Kidney (tissue), 14 donors: ENCODE results near the gene NDFIP1. TPM values are rescaled to one million over a fixed set of nuclear protein-coding genes. Genes with fewer than 3 reads are reported as not detected.

ENCODE experiments used
- DNase-seq, 5 donors: peaks; one replicate each; pipeline ENCODE4 v3.0.0-alpha.2; 2013 to 2020
- FAIRE-seq: peaks from 2 replicates; lab custom pipeline; 2012; peaks lifted over from hg19 to GRCh38; lab: Jason Lieb, UNC
- H3K27ac ChIP-seq, 2 donors: one replicate each; pipeline ENCODE4 v1.7.0; 2013; ENCODE audit warnings: low read depth in 2 of 2, low read length in 2 of 2, inconsistent platforms in 1 of 2
- H3K27me3 ChIP-seq: one replicate; pipeline ENCODE4 v1.7.1; 2013; ENCODE audit warnings: low read length, inconsistent platforms; ENCODE audit not compliant: control insufficient read depth, insufficient read depth
- H3K36me3 ChIP-seq, 3 donors: one replicate each; pipeline versions ENCODE4 v1.7.0 to v1.7.1; 2013; ENCODE audit warnings: low read length in 3 of 3, control low read depth in 1 of 3, inconsistent platforms in 1 of 3; ENCODE audit not compliant: insufficient read depth in 3 of 3, control insufficient read depth in 2 of 3
- H3K4me1 ChIP-seq, 3 donors: one replicate each; pipeline versions ENCODE4 v1.7.0 to v1.7.1; 2013; ENCODE audit warnings: low read length in 3 of 3, inconsistent platforms in 1 of 3, low read depth in 1 of 3; ENCODE audit not compliant: control insufficient read depth in 2 of 3, insufficient read depth in 2 of 3
- H3K4me3 ChIP-seq, 3 donors: one replicate each; pipeline versions ENCODE4 v1.7.0 to v1.8.1; 2013; ENCODE audit warnings: low read length in 3 of 3, control low read depth in 1 of 3, inconsistent platforms in 1 of 3
- H3K9ac ChIP-seq, 3 donors: one replicate each; pipeline versions ENCODE4 v1.7.0 to v1.7.1; 2013; ENCODE audit warnings: low read length in 3 of 3, control low read depth in 1 of 3, inconsistent platforms in 1 of 3
- H3K9me3 ChIP-seq, 3 donors: one replicate each; pipeline versions ENCODE4 v1.7.0 to v1.7.1; 2013; ENCODE audit warnings: low read length in 3 of 3, control low read depth in 1 of 3, inconsistent platforms in 1 of 3; ENCODE audit not compliant: control insufficient read depth in 2 of 3, insufficient read depth in 1 of 3
- CTCF ChIP-seq: IDR thresholded peaks from 3 replicates; pipeline ENCODE4 v1.5.1; 2012; ENCODE audit warnings: mild to moderate bottlenecking, moderate library complexity, borderline replicate concordance; ENCODE audit not compliant: insufficient read depth; ENCODE audit errors: extremely low read depth
- intact Hi-C: fragments of 100-400 bp; cut with DNase I; formaldehyde crosslinking; loops from one replicate; pipeline ENCODE4 v1.11.1; 2022
- polyA plus RNA-seq: library from polyadenylated mRNA; stranded (reverse); fragments of 350-450 nt; fragmentation: Illumina TruSeq; extraction: RNeasy Lipid Tissue Mini Kit (QIAGEN cat#74804); gene quantifications from one replicate; pipeline ENCODE4 v1.2.3, GENCODE V29; 2014; ENCODE audit warnings: low read depth, low replicate concordance; ENCODE audit not compliant: insufficient read depth
- total RNA-seq: library from RNA; stranded (reverse); fragmentation: NEBNext Ultra II Directional; extraction: Animal tissue kit (Norgen Biotek cat#: 25700); gene quantifications from one replicate; pipeline ENCODE4 v1.2.1, GENCODE V29; 2021
- donor health status: control.
- donor health status: control.
- donor health status: control.
- donor health status: control.
- donor health status: control.
- donor health status: DM: yes; HTN: yes; CAD: no.
- donor health status: Normal renal cell carcinoma (clear cell type).

NDFIP1 gene
- total and polyA plus RNA-seq, 2 donors from 2014 or later: 92.8 to 107 TPM

GRCh38 chr5:142179776-142180387 is 71.3 kb downstream of the NDFIP1 start:
- H3K9ac ChIP-seq: no peak overlapping the region
- H3K27me3 ChIP-seq: no peaks in the 10 kb centered on the region
- H3K4me1 ChIP-seq: no peaks in the 10 kb centered on the region
- H3K9me3 ChIP-seq: no peaks in the 10 kb centered on the region
- DNase-seq: peak in 1 of 5 donors; percentile 49
- no peak for FAIRE-seq
- no peaks in the 10 kb centered on the region for H3K36me3 ChIP-seq
- H3K4me3 ChIP-seq: no peak overlapping the region
- no peak overlapping the region for H3K27ac ChIP-seq
- intact Hi-C loops: no loop called here
- TF ChIP-seq CTCF: no peak

DNA sequence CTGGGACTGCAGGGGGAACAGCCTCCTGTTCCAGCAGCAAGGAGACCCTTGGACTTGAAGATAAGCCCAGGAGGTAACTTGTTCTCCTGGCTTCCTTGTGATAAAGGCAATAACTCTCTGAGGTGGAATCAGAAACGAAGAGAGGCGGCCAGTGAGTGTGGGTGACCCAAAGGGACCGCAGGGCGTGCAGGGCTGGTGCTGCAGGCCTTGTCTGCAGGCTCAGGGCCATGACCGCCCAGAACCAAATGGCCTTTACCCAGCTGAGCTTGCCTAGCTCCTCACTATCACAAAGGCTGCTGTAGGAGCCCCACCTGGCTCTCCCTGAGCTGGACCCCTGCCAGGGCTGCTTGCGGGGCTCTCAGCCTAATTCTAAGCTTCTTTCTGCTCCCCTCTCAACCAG is 72.5 kb downstream of the NDFIP1 start:
- TF ChIP-seq CTCF: no peak
- Histone ChIP-seq H3K4me3 (no peak overlapping the region), H3K4me1 (no peaks in the 10 kb centered on the region), H3K27me3 (no peaks in the 10 kb centered on the region), H3K27ac (no peak overlapping the region), H3K9me3 (no peaks in the 10 kb centered on the region), H3K9ac (no peak overlapping the region), H3K36me3 (no peaks in the 10 kb centered on the region)
- intact Hi-C loops: no loop called here
- DNase-seq (no peak), FAIRE-seq (no peak)

DNA sequence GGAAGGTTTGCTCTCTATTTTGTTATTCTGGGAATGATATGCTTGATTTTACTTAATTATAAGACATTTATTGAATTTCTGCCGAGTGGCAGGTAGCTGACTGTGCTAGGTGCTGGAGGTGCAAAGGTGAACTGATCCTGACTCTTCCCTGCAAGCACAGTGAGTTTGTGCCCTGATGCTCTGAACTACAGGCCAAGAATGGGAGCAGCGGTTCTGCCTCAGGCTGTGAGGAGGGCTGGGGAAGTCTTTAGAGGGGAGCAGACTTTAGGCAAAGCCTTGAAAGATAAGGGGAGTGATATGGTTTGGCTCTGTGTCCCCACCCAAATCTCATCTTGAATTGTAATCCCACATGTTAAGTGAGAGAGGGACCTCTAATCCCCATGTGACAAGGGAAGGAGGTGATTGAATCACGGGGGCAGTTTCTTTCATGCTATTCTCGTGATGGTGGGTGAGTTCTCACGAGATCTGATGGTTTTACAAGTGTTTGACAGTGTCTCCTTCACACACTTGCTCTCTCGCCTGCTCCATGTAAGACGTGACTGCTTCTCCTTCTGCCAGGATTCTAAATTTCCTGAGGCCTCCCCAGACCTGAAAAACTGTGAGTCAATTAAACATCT is 73.1 kb downstream of the NDFIP1 start:
- H3K9ac ChIP-seq: no peak overlapping the region
- no peaks in the 10 kb centered on the region for H3K36me3 ChIP-seq
- FAIRE-seq (no peak), DNase-seq (no peak)
- no peak overlapping the region for H3K27ac ChIP-seq
- TF ChIP-seq CTCF: no peak
- no peaks in the 10 kb centered on the region for H3K4me1 ChIP-seq
- H3K9me3 ChIP-seq: no peaks in the 10 kb centered on the region
- H3K4me3 ChIP-seq: no peak overlapping the region
- intact Hi-C loops: no loop called here
- H3K27me3 ChIP-seq: no peaks in the 10 kb centered on the region
